ENCODE measurements around the gene USP19. TPM values are rescaled to one million over a fixed set of nuclear protein-coding genes. Genes with fewer than 3 reads are reported as not detected.

USP19 gene
- total RNA-seq, 1 experiment from 2014 or later = 66.3 TPM

- no peak overlapping the region for H2BK120ac ChIP-seq (ENCODE audit: low read depth, low read length, poor library complexity, severe bottlenecking)
- H3K14ac ChIP-seq (ENCODE audit: insufficient read depth, low read length) = no peak overlapping the region
- H2BK20ac ChIP-seq (ENCODE audit: low read depth, low read length, poor library complexity, severe bottlenecking) = no peak overlapping the region
- no peak overlapping the region for H3K4ac ChIP-seq (ENCODE audit: low read depth, low read length)
- TF ChIP-seq CTCF (conservative IDR thresholded peaks at IDR 0.05) = no peak
- Mint-ChIP-seq H3K27me3 (ENCODE audit: low read depth) (no peaks in the 10 kb centered on the region; the same call in 1 of the 2 replicates), H3K36me3 (ENCODE audit: insufficient read depth in 1 of 3, low read depth in 3 of 3) (peaks cover 7 to 47% (median 37%) of the 10 kb centered on the region in 3 experiments; a peak in 6 of 7 replicates), H3K9me3 (no peaks in the 10 kb centered on the region), H3K4me1 (peaks cover 4% of the 10 kb centered on the region in 2 experiments; a peak in 3 of 4 replicates), H3K27ac (peak overlapping the region in 2 of 3 experiments; percentile 49 to 94; a peak in 4 of 7 replicates), H3K4me3 (peak overlapping the region; percentile 15 to 91; a peak in 4 of 5 replicates)
- H3T11ph ChIP-seq (ENCODE audit: low read length) = no peak overlapping the region
- H3K27ac ChIP-seq (ENCODE audit: insufficient read length, low read depth, low read length) = no peak overlapping the region
- no peaks in the 10 kb centered on the region for H3K27me3 ChIP-seq (ENCODE audit: insufficient read depth, low read length)
- no peak overlapping the region for H3K23ac ChIP-seq (ENCODE audit: insufficient read length, low read depth, low read length)
- H3K56ac ChIP-seq (ENCODE audit: insufficient read length, low read depth, low read length) = no peak overlapping the region
- H3K4me1 ChIP-seq (ENCODE audit: insufficient read depth, low read length) = 0 out of 2 replicates have a peak, but pooled peaks cover 2% of the 10 kb centered on the region
- H3K79me1 ChIP-seq (ENCODE audit: insufficient read depth, low read depth, low read length, poor library complexity, severe bottlenecking) = peaks cover 4% of the 10 kb centered on the region
- DNase-seq = no peak
- H4K8ac ChIP-seq (replicated peaks; ENCODE audit: insufficient read length, low read depth, low read length) = no peak overlapping the region
- H3K79me2 ChIP-seq (ENCODE audit: insufficient read depth, low read length) = no peaks in the 10 kb centered on the region; the same call in 1 of the 2 replicates
- no peak overlapping the region for H2BK12ac ChIP-seq (ENCODE audit: insufficient read length, low read depth, low read length)
- H4K20me1 ChIP-seq (ENCODE audit: control insufficient read depth, insufficient read depth, insufficient read length) = peaks cover 2% of the 10 kb centered on the region
- H3K23me2 ChIP-seq (ENCODE audit: insufficient read length, low read depth, low read length, poor library complexity, severe bottlenecking) = peaks cover 5% of the 10 kb centered on the region
- H3K18ac ChIP-seq (ENCODE audit: insufficient read length, low read depth, low read length) = no peak overlapping the region
- H2AK5ac ChIP-seq (ENCODE audit: insufficient read length, low read length) = no peak overlapping the region
- H4K5ac ChIP-seq (ENCODE audit: insufficient read length, low read depth, low read length) = no peak overlapping the region
- no peak overlapping the region for H3K9ac ChIP-seq (ENCODE audit: extremely low read depth, insufficient read length, low read length)
- no peak overlapping the region for H2BK5ac ChIP-seq (ENCODE audit: insufficient read length, low read length)
- H2AFZ ChIP-seq (ENCODE audit: low read length) = no peak overlapping the region
- no peak overlapping the region for H4K91ac ChIP-seq (ENCODE audit: insufficient read length, low read depth, low read length)
- no CpG with 5 or more reads among the region's 12 CpGs for WGBS (ENCODE audit: extremely low coverage, insufficient read length, low lambda C conversion rate)
- H3K4me2 ChIP-seq (ENCODE audit: insufficient read depth, insufficient read length, low read length) = no peak overlapping the region
- H3K9me3 ChIP-seq (ENCODE audit: control insufficient read depth, low read depth, low read length) = no peaks in the 10 kb centered on the region
- H2BK15ac ChIP-seq (ENCODE audit: low read depth, low read length) = no peak overlapping the region
These were observed 1.4 kb upstream of the USP19 start for GRCh38 chr3:49122022-49122421.
